GM12878 (cell line): Measurements from ENCODE around the gene LDLRAD4. TPM values are rescaled to one million over a fixed set of nuclear protein-coding genes. Genes with fewer than 3 reads are reported as not detected.

Source experiments
- ATAC-seq: fragments of 200-7000 bp; cut with Tn5 transposase; 3 replicates; pipeline ENCODE4 v1.9.1; 2020; ENCODE audit warnings: mild to moderate bottlenecking, moderate library complexity
- BruUV-seq: library from RNA; stranded (reverse); fragments of 400-500 nt; replicated peaks from 2 replicates; lab custom pipeline; 2021; lab: Mats Ljungman, UMichigan
- CTCF ChIA-PET: fragments of 300-600 bp; sonication (Branson Sonifier 250); formaldehyde crosslinking; extraction: SDS; loops from one replicate; lab custom pipeline; 2021; ENCODE audit warnings: inconsistent platforms; lab: Yijun Ruan, JAX
- POLR2A ChIA-PET: fragments of 350-600 bp; formaldehyde crosslinking; extraction: SDS; loops from one replicate; lab custom pipeline; 2021; ENCODE audit warnings: inconsistent platforms; lab: Charles Lee
- RAD21 ChIA-PET: fragments of 300-600 bp; sonication (Branson Sonifier 250); formaldehyde crosslinking; loops from one replicate; lab custom pipeline; 2023; ENCODE audit warnings: antibody characterized with exemption; ENCODE audit not compliant: unreplicated experiment; lab: Charles Lee
- SMC1A ChIA-PET: fragments of 300-600 bp; sonication (Branson Sonifier 250); formaldehyde crosslinking; loops from one replicate; lab custom pipeline; 2023; ENCODE audit not compliant: unreplicated experiment, uncharacterized antibody; lab: Charles Lee
- DNase-seq: peaks from one replicate; pipeline ENCODE4 v3.0.0-alpha.2; 2011; ENCODE audit warnings: low read depth, low spot score
- FAIRE-seq: peaks from 3 replicates; lab custom pipeline; 2011; peaks lifted over from hg19 to GRCh38; lab: Jason Lieb, UNC
- H2AFZ ChIP-seq: 2 replicates; pipeline ENCODE4 v1.6.0; 2011; ENCODE audit warnings: low read depth, low read length, control low read depth; ENCODE audit not compliant: control insufficient read depth
- H3K27ac ChIP-seq: 2 replicates; pipeline ENCODE4 v1.5.1; 2011; ENCODE audit warnings: control low read depth; ENCODE audit not compliant: control insufficient read depth, insufficient read depth
- H3K27me3 ChIP-seq, 2 experiments: replicated peaks in 1 of 2; 2 replicates each; pipeline versions ENCODE4 v1.6.0 to v1.6.1; 2011; ENCODE audit warnings: low read length in 1 of 2; ENCODE audit not compliant: control insufficient read depth in 2 of 2, insufficient read depth in 2 of 2
- H3K36me3 ChIP-seq, 2 experiments: 2 replicates each; pipeline ENCODE4 v1.5.1; 2011; ENCODE audit warnings: low read length in 1 of 2; ENCODE audit not compliant: control insufficient read depth in 2 of 2, insufficient read depth in 2 of 2
- H3K4me1 ChIP-seq: 2 replicates; pipeline ENCODE4 v1.6.1; 2011; ENCODE audit warnings: mild to moderate bottlenecking, low read length, moderate library complexity, mixed read lengths; ENCODE audit not compliant: control insufficient read depth, insufficient read depth
- H3K4me2 ChIP-seq: 2 replicates; pipeline ENCODE4 v1.6.0; 2011; ENCODE audit warnings: control low read depth; ENCODE audit not compliant: control insufficient read depth, insufficient read depth
- H3K4me3 ChIP-seq: fragments of 200-600 bp; sonication (generic); 2 replicates; pipeline ENCODE4 v1.5.1; 2016
- H3K79me2 ChIP-seq: 2 replicates; pipeline ENCODE4 v1.6.0; 2011; ENCODE audit warnings: low read length; ENCODE audit not compliant: control insufficient read depth, insufficient read depth
- H3K9ac ChIP-seq: 2 replicates; pipeline ENCODE4 v1.8.0; 2011; ENCODE audit warnings: low read length, control low read depth, mixed read lengths; ENCODE audit not compliant: control insufficient read depth, insufficient read depth
- H3K9me3 ChIP-seq: replicated peaks from 3 replicates; pipeline ENCODE4 v1.5.1; 2011; ENCODE audit warnings: mild to moderate bottlenecking, low read length; ENCODE audit not compliant: control insufficient read depth, insufficient read depth
- H4K20me1 ChIP-seq: 2 replicates; pipeline ENCODE4 v1.6.0; 2011; ENCODE audit not compliant: control insufficient read depth, insufficient read depth
- BCL11A ChIP-seq: IDR thresholded peaks from 2 replicates; pipeline ENCODE4 v1.6.1; 2011; ENCODE audit warnings: low read depth, low read length
- BMI1 ChIP-seq: fragments of 450-650 bp; IDR thresholded peaks from 2 replicates; pipeline ENCODE4 v1.6.1; 2016; ENCODE audit warnings: mild to moderate bottlenecking, moderate library complexity, borderline replicate concordance
- CTCF ChIP-seq, 3 experiments: IDR thresholded peaks in 2 of 3; conservative IDR thresholded peaks in 1 of 3; 2 replicates each; pipeline ENCODE4 v1.5.1; 2011; ENCODE audit warnings: low read depth in 3 of 3, low read length in 3 of 3, mild to moderate bottlenecking in 3 of 3, control low read depth in 2 of 3, moderate library complexity in 2 of 3, inconsistent platforms in 1 of 3, mixed read lengths in 1 of 3; ENCODE audit not compliant: control insufficient read depth in 2 of 3, insufficient read depth in 1 of 3; ENCODE audit errors: extremely low read depth in 1 of 3
- GABPA ChIP-seq: IDR thresholded peaks from 2 replicates; pipeline ENCODE4 v1.6.1; 2014; ENCODE audit warnings: antibody characterized with exemption, low read depth, mild to moderate bottlenecking, inconsistent platforms
- JUND ChIP-seq: IDR thresholded peaks from 2 replicates; pipeline ENCODE4 v1.6.1; 2012; ENCODE audit warnings: low read depth, mild to moderate bottlenecking, low read length, improper control_type of control experiment, moderate library complexity
- KDM1A ChIP-seq: fragments of 200-600 bp; sonication (generic); IDR thresholded peaks from 2 replicates; pipeline ENCODE4 v1.6.1; 2016; ENCODE audit warnings: borderline replicate concordance
- MXI1 ChIP-seq: fragments of 150-350 bp; IDR thresholded peaks from 2 replicates; pipeline ENCODE4 v1.6.1; 2011; ENCODE audit warnings: low read depth, mild to moderate bottlenecking, inconsistent platforms, low read length, improper control_type of control experiment
- NBN ChIP-seq: fragments of 450-650 bp; IDR thresholded peaks from 2 replicates; pipeline ENCODE4 v1.6.1; 2016
- NFYB ChIP-seq: IDR thresholded peaks from 2 replicates; pipeline ENCODE4 v1.6.1; 2011; ENCODE audit warnings: low read depth, mild to moderate bottlenecking, low read length, improper control_type of control experiment, moderate library complexity; ENCODE audit not compliant: insufficient read depth
- NR2C1 ChIP-seq: fragments of 450-650 bp; IDR thresholded peaks from 2 replicates; pipeline ENCODE4 v1.6.1; 2017; ENCODE audit warnings: antibody characterized with exemption, mild to moderate bottlenecking, moderate library complexity
- PBX3 ChIP-seq: IDR thresholded peaks from 2 replicates; pipeline ENCODE4 v1.6.1; 2011; ENCODE audit warnings: mild to moderate bottlenecking, low read depth, low read length, moderate library complexity; ENCODE audit not compliant: insufficient replicate concordance
- POLR2AphosphoS5 ChIP-seq: IDR thresholded peaks from 2 replicates; pipeline ENCODE4 v1.6.1; 2011; ENCODE audit warnings: mild to moderate bottlenecking, low read length, inconsistent platforms
- PRDM15 ChIP-seq: fragments of 450-650 bp; formaldehyde crosslinking; IDR thresholded peaks from 2 replicates; pipeline ENCODE4 v1.4.0; 2020; ENCODE audit warnings: mild to moderate bottlenecking, moderate library complexity
- SMAD1 ChIP-seq: fragments of 450-650 bp; IDR thresholded peaks from 2 replicates; pipeline ENCODE4 v1.6.1; 2018; ENCODE audit warnings: mild to moderate bottlenecking, low read depth; ENCODE audit not compliant: partially characterized antibody
- SMAD5 ChIP-seq: IDR thresholded peaks from 2 replicates; pipeline ENCODE4 v1.6.1; 2016; ENCODE audit warnings: antibody characterized with exemption, low read depth
- ZZZ3 ChIP-seq: IDR thresholded peaks from 2 replicates; pipeline ENCODE4 v1.6.1; 2011; ENCODE audit warnings: low read depth; ENCODE audit not compliant: control insufficient read depth, insufficient read length
- WGBS: methylation state at CpG from one replicate; pipeline ENCODE4 v1.1.6; 2016; ENCODE audit warnings: low lambda C conversion rate; ENCODE audit not compliant: insufficient replicate concordance, insufficient coverage; ENCODE audit errors: missing lambda C conversion rate; 5-methylcytosine and 5-hydroxymethylcytosine counted together
- in situ Hi-C: fragments of 300-500 bp; cut with MboI; formaldehyde crosslinking; loops from 9 replicates; pipeline ENCODE4 v1.14.3; 2018; ENCODE audit warnings: mixed read lengths
- intact Hi-C: fragments of 100-400 bp; cut with micrococcal nuclease; formaldehyde crosslinking; loops from one replicate; pipeline ENCODE4 v1.14.2; 2022; ENCODE audit not compliant: unreplicated experiment
- polyA plus RNA-seq, 11 experiments: library from polyadenylated mRNA; depleted of rRNA in 4 of 11; unstranded in 6 of 11; stranded (reverse) in 5 of 11; fragments of >200 nt; fragmentation: Nextera tagmentation in 4 of 11; fragmentation: Illumina TruSeq in 1 of 11; extraction: Ambion mirVana in 4 of 11; extraction: Trizol in 1 of 11; gene quantifications; 1 replicate in 1 of 11; 2 replicates in 10 of 11; pipeline versions ENCODE4 v1.2.1 to v1.2.3, GENCODE V29; 2011 to 2016; ENCODE audit warnings: inconsistent platforms in 2 of 11, missing spikeins in 2 of 11, low read depth in 1 of 11
- total RNA-seq, 4 experiments: library from RNA; depleted of rRNA in 3 of 4; stranded (reverse); fragments of >200 nt in 3 of 4; fragmentation: Illumina TruSeq in 1 of 4; extraction: Trizol in 1 of 4; gene quantifications; 2 replicates each; pipeline versions ENCODE4 v1.2.1 to v1.2.3, GENCODE V29; 2013 to 2021

Gene LDLRAD4
- total and polyA plus RNA-seq, 10 of the 15 experiments (the other 5 are each of a cell fraction or from before 2014, with no cell fraction given): 2.7 to 16.8 (median 11.2) TPM

GRCh38 chr18:13366131-13366530 lies 147.6 kb downstream of the LDLRAD4 start:
- H3K4me1 ChIP-seq: no peaks in the 10 kb centered on the region
- no peak for DNase-seq
- FAIRE-seq: no peak
- H2AFZ ChIP-seq: no peak overlapping the region
- H3K9ac ChIP-seq: no peak overlapping the region
- ChIA-PET POLR2A (no interaction called here), SMC1A (no interaction called here), RAD21 (no interaction called here), CTCF (no interaction called here)
- no peak for ATAC-seq
- H3K9me3 ChIP-seq: no peaks in the 10 kb centered on the region; the same call in 2 of the 3 replicates
- H3K4me3 ChIP-seq: no peak overlapping the region
- 35% methylated on average over 3 of the region's 3 CpGs for WGBS
- H3K27me3 ChIP-seq: no peaks in the 10 kb centered on the region; a peak in 1 of 4 replicates
- in situ Hi-C loops: no loop called here
- H3K4me2 ChIP-seq: no peak overlapping the region
- no TSS peak for BruUV-seq
- intact Hi-C loops: no loop called here
- H3K36me3 ChIP-seq: no peaks in the 10 kb centered on the region
- no peaks in the 10 kb centered on the region for H4K20me1 ChIP-seq
- no peaks in the 10 kb centered on the region for H3K79me2 ChIP-seq
- H3K27ac ChIP-seq: no peak overlapping the region
- no peak for TF ChIP-seq ZZZ3
- no peak for TF ChIP-seq PBX3
- no peak for TF ChIP-seq BCL11A
- no peak for TF ChIP-seq PRDM15
- TF ChIP-seq KDM1A: no peak
- TF ChIP-seq SMAD1: no peak
- no peak for TF ChIP-seq BMI1
- TF ChIP-seq MXI1: no peak
- no peak for TF ChIP-seq SMAD5
- TF ChIP-seq JUND: no peak
- TF ChIP-seq POLR2AphosphoS5: no peak
- no peak for TF ChIP-seq NR2C1
- no peak for TF ChIP-seq NFYB
- TF ChIP-seq NBN: no peak
- TF ChIP-seq CTCF (IDR thresholded peaks at IDR 0.05 in 2 of 3, conservative IDR thresholded peaks at IDR 0.05 in 1 of 3; ENCODE audit: control insufficient read depth in 2 of 3, extremely low read depth in 1 of 3, insufficient read depth in 1 of 3, low read depth in 3 of 3, low read length in 3 of 3): no peak
- no peak for TF ChIP-seq GABPA
